GM19238 (cell line): ENCODE results near the gene GRM4.

ENCODE experiments used
- DNase-seq: peaks from one replicate; pipeline ENCODE4 v3.0.0; 2011; ENCODE audit warnings: low spot score; ENCODE audit not compliant: insufficient read length

GRM4 gene

DNA sequence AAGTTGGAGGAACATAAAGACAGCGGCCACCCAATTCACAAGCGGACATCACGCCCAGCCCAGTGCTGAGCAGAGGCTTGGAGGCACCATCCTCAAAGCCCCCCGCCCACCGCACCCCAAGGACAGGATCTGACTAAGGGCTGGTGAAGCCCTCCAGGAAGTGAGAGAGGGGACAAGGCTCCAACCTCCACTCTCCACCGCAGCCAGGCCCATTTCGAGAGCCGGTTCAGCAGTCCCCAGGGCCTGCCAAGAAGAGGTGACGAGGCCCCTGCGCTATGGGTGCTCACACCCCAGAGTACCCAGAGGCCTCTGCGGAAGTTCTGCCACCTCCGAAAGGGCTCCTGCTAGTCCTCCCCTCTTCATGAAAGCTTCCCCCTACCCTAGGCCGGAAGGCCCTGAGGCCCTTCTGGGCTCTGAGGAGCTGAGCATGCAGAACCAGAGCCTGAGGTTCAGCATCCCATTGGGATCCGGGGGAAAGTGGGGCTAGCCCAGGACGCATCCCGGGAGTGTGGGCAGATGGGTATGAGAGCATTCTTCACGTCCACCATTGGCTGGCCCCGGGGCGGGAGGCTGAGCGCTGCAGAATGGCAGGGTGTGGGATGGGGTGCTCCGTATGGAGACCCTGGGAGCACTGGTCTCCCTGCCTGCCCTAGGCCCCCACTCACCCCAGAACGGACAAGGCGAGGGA, 2.5 kb downstream of the GRM4 start:
- DNase-seq: no peak

DNA sequence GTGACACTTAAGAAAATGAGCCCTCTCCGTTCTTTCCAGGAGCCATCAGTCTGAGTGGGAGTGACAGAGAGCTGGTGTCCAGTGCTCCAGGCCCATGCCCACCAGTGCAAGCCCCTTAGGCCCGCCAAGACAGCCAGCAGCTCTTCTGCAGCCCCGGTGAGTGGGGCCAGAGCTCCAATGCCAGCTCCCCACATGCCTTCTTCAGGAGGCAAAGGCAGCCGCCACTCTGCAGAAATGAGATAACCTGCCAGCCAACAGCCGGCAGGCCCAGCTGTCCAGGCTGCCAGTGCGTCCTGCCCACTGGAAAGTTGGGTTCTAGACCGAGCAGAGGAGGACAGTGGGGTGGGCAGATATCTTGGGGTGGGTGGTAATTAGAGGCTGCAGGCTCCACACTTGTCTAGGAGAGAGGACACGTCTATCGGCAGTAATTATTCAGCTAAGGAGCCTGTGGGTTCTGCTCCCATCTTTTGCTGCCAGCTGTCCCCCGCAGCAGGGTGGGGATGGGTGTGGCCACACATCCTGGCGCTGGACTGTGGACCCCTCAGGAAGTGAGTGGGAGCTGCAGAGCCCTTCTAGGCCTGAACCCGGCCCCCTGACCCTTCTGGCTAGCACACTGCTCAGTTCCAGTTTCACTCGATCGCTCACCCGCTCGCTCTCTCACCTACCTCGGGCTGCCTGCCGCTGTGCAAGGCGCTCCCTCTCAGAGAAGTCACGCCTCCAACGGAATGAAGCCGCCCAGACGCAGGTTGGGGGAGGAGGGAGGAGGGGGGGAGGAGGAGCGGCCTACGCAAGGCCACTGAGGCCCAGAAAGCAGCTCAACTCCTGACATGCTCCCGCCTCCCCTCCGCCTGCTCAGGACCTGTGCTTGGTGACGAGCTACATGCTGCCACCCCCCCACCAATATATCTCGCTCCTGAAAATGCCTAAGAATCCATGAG, 3.6 kb downstream of the GRM4 start:
- no peak for DNase-seq

DNA sequence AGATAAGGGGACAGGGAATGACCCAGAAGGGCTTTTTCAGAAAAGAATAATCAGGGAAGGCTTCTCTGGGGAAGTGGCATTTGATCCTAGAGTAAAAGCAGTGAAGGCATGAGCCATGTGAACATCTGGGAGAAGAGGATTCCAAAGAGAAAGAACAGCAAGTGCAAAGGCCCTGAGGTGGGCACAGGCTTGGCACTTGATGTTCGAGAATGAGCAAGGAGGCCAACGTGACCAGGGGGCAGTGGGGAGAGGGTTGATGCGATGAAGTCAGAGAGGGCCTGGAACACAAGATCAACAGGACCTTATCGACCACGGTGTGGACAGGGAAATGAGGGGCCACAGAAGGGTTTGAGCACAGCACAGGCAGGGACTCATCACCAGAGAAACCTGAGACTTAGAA, 5.8 kb downstream of the GRM4 start:
- no peak for DNase-seq

DNA sequence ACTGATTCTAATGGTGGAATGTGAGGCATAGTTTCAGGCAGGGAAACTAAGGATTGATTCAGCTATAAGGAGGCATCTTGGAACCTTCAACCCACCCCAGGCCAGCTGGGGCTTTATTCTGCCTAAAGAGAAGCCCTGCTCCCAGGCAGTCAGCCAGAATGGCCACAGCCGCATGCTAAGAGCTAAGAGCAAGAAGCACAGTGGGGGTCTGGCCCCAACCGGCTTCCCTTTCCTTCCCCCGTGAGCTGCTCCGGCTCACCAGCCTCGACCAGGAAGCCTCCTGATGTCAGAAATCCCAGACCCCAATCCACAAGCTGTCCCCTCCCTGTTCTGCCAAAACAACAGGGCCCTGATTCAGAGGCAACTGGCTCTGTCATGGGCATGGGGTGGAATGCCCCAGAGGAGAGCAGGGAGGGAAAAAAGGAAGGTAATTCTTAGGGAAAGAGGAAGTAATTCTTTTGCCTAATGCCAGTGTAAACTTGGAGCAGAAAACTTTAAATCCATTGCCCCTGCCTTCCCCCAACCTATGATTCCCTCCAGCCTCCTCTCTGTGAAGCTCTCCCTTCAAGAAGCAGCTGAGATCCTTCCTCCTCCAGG, 6.9 kb downstream of the GRM4 start:
- no peak for DNase-seq

DNA sequence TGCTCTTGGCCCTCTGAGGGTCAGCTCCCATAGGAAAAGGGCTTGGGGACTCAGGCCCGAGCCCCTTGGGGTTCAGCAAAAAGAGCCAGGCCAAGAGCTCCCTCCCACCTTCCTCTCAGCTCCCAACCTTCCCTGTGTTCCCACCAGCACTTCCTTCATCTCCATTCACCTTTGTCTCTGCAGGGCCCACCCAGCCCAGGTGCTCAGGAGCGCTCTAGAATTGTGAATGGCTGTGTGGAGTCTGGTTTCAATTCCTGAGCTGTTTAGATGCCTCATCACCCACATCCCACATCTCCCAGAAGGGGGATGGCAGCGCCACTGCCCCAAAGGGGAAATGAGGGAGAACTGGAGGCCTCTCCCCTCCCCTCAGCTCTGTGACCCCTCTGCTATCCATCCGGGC, 7.7 kb downstream of the GRM4 start:
- DNase-seq: no peak

DNA sequence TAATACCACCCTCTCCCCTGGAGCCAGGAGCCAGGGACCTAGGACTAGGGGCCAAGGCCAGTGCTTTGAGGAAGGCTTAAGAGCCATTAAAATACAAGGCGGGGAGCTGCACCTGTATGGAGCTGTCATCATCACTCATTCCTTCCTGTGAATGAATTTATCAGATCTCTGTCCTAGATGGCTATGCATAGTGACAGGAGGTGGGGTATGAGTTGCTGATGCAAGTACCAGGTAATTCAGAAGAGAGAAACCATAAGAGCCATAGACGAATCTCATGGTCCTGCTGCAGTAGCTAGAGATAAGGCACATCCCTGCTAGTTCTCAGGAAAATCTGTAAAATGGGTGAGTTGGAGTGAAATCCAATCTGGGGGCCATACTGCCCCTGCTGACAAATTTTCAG, 10.3 kb downstream of the GRM4 start:
- no peak for DNase-seq

DNA sequence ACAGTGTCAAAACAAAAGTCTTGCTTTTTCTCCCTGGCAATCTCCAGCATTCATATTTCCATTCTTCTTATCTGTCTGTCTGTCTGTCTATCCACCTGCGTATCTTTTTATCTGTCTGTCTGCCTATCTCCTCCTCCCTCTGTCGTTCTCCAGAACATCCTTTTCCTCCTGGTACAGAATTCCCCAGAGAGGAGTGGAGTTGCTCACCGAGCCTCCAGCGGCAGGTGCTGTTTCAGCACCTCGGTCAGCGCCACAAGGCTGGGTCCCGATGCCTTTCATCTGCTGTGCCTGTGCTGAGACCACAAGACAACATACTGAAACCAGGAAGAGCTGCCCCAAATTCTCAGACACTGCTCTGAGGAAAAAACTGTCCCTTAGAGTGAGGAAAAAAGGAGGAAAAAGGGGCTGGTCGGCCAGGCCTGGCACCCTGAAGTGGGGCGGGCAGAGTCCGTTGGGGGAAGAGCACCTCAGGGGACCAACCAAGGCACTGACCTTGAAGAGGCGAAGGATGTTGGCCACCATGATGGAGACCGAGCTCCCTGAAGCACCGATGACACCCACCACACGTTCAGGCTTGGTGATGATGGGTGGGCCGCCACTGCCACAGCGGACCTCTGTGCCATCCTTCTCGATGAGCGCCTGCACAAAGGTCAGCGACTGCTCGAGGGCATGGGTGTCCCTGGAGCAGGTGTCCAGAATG, 13.3 kb downstream of the GRM4 start:
- DNase-seq: peak; percentile 51

DNA sequence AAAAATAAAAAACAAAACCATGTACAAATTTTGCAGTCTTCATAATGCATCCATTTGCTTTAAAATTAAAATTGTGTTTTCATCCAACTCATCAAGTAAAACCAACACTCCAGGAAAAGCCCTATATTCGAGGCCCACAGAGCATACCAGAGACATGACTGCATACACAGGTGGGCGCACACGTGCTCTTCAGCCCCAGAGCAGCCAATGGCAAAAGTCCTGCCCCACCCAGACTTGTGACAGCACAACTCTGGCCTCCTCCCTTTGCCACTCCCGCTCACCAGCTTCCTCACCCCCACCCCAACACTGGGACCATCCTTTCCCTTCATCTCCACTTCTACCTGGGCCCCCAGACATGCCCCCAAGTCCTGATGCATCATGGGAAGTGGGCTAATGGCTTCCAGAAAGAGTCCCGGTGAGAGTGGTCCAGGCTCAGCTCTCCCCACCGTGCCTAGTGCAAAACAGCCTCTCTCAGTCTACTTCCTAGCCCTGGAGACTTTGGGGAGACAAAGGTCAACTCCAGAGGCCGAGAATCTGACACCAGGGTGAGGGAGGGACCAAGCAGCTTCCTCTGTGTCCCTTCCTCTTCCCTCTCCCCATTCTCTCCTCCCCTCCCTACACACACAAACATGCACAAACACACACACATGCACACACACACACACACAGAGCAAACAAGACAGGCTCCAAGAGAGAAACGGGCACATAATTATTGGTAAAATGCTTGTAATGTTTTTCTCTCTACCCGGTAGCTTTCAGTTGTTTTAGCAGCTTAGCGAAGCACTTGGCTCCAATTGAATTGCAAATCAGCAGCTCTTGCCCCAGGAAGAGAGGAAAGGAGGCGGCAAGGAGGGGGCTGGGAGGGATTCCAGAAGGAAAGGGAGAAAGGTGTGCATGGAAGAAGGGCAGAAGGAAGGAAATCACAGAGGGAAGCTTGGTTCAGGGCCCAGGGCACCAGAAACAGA, 14.3 kb downstream of the GRM4 start:
- no peak for DNase-seq

DNA sequence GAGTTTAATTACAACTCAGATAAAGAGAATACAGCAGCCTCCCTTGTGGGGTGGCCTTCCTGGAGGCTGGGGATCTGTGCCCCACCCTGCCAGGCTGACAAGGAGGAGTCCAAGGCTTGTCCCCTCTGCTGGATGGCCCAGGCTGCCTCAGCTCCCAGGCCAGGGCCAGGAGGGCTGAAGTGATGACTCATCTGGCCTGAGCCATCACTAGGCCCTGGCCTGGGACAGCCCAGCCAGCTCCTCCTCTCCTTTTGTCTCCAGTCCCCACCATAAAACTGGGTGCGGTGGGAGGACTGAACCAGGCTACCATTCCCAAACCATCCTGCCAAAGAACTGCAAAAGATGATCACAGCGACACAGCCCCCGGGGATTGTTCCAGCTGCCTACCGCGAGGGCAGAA, 15.0 kb downstream of the GRM4 start:
- no peak for DNase-seq

DNA sequence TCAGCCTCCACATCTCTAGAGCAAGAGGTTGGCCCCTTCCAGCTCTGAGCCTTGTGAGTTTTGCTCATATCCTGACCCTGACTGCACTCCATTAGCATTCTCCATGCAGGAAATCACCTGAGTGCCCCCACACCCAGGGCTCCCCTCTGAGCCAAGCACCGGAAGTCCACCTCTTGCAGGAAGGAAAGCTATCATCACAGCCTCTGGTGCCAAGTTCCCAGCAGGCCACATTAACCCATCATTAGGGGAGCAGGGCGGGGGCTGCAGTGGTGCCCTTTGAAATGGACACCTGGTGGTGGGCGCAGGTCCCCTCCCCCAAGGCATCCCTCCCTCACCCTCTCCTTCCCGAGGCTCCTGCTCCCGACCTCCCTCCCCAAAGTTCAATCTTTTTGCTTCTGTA, 16.1 kb downstream of the GRM4 start:
- DNase-seq: no peak

DNA sequence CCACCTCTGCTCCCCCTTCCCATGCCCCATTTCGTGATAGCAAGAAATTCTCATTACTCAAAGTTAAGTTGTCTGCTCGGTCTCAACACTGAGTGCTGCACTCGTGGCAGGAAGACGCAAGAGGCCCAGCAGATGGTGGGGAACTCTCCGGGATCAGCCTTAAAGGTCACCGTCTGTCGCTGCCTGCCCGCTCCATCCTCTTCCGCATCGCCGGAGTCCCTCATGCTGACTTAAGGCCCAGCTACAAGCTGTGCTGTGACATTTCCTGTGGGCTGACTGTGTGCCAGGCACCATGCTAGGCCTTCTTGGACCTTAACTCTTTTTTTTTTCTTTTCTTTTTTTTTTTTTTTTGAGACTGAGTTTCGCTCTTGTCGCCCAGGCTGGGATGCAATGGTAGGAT, 17.8 kb downstream of the GRM4 start:
- no peak for DNase-seq

DNA sequence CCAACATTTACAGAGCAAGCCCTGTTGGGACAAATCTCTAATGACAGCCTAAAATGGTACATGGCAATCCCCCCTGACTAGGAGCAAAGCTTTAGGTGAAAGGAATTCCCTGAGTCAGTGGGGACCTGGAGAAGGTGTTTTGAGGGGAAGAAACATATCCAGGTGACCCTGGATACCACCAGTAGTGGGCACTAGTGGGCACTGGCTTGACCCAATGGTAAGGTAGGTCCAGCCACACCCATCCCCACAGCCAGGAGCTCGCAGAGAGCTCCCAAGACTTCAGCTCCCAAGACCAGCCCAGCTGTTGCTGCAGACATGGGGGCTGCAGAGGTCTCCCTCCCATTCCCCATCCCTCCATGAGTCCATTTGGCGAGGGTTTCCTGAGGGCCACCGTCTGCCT, 19.5 kb downstream of the GRM4 start:
- no peak for DNase-seq

DNA sequence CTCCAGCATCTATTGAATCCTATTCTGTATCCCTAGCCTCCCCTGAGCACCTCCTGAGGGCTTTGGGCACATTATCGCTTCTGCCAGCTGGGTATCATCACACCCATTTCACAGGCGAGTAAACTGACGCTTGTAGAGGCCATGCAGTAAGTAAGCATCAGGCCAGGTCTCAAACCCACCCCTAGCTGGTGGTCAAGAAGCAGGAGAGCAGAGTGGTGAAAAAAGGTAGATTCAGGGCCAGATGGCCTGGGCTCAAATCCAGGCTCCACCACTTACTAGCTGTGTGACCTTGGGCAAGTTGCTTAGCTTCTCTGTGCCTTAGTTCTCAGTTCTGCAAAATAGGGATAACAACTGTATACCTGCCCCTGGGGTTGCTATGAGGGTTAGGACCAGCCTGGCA, 19.9 kb downstream of the GRM4 start:
- DNase-seq: no peak

DNA sequence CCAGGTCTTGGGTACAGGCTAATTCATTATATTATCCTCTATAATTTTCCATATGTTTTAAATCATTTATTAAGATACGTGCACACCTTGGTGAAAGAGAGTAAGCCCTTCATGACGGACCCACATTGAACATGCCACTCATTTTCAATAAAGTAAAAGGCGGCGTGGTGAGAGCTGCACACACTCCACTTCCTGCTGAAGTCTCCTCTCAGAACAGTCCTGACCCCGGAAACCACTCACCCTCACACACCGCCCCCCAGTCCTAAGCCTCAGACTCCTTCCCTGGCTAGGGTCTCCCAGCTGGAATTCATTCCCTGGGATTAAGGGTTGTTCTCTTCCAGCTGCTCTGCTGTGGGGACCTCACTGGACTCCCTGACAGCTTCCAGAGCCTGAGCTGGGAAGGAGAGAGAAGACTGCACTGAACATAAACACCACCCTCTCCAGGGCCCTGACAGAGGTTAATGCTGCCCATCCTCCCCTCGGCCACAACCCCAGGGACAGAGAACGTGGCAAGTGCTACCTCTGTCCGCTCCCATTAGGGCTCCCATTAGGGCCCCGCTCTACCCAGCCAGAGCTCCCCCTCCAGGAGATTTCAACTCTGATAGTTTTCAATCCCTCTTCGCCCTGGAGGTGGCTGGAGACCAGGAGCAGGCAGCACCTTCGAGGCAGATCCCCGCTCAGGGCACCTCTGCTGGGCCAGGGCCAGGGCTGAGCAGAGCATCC, 24.8 kb downstream of the GRM4 start:
- no peak for DNase-seq

DNA sequence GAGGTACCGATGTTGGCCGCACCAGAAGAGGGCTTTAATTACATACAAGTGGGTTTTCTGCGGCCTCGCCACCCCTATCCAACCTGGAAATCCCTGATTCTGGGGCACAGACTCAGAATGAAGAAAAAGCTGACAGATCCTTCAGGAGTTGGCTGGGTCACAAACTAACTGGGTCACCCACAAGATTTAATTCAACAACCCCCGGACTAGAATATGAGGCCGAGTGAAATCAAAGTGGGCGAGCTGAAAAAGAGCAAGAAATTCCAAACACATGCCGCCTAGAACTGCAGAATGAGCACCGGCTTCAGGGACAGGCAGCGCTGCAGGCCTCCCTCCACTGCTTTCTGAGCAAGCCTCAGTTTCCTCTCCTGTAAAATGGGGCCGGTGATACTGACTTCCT, 30.0 kb downstream of the GRM4 start:
- no peak for DNase-seq

DNA sequence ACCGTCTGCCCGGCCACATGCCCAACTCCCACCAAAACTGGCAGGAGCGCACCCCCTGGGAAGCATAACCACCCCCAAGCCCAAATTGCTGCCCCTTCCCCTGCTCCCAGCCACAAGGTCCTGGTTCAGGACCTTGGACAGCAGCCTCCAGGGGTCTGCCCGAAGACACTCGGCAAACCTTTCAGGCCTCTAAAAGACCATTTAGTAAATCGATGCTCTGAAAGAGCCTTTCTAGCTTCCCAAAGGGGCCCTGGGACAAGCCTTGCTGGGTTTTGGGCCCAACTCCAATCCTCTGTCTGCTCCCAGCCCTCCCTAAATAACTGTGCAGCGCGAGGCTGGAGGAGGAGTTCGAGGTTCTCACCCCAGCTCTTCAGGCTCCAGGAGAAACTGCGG, 30.5 kb downstream of the GRM4 start:
- peak; percentile 33 for DNase-seq

DNA sequence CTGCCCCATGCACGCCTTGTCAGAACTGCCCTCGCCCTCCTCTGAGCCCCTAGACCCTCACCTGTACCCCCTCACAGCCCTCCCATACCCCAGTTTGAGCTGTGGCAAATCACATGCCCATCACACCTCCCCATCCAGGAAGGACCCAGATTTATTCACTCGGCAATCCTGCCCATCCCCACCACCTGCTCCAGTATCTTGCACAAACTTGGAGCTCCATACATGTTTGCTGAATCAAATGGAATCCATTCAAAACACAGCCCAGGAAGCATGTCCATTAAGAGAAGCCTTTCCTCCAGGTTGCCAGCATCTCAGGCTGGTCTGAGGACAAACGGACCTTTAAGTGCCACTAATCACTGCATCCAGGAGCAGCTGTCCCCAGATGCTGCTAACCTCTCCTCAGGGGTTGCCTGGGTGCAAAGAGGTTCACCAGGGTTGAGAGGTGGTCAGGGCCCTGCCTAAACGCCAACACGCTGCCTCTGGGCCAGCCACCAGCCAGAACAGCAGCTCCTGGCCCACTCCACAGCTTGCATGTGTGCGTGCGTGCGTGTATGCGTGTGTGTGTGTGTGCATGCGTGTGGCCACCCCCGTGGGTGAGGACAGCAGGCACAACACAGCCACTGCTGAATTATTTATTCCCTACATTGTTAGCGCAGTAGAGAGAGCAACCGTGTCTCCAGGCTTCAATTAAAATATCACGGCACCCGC, 31.0 kb downstream of the GRM4 start:
- DNase-seq: no peak

DNA sequence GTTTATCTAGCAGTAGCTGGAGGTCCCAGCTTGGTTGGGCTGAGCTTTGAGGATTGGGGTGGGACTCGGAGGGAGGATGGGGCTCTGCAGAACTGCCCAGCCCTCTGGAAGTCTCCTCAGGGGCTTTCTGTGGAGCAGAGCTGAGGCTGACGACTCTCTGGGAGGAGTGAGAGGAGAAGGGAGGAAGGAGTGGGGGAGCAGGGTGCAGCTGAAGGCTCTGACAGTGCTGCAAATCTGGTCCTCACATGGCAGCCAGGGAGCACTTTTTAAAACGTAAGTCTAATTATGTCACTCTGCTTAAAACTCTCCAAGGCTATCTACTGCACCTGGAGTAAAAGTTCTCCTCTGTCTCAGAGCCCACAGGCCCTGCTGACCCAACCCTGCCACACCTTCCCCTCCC, 32.4 kb downstream of the GRM4 start:
- no peak for DNase-seq

DNA sequence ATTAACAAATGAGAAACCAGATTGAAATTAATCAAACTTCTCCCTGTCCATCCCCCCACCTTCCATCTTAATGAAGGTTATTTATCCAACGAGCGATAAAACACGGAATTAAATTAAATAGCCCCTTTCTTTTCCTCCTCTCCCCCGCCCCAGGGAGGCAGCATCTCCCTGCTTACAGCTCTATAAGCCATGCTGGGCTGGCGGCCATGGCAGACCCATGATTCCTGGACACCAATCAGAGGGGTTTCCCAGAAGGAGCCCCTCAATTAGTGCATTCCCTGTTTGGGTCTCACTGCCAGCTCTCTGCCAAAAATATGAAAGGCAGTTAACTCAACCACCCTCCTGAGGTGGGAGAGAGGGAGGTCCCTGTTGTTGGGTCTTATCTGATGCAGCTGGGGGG, 33.8 kb downstream of the GRM4 start:
- no peak for DNase-seq
